SKM-1 (cell line): Measurements from ENCODE around the gene CRTC1.

Experiments
- DNase-seq: peaks from one replicate; lab custom pipeline; 2025; ENCODE audit not compliant: unreplicated experiment; lab: John Stamatoyannopoulos, UW

CRTC1 gene

GRCh38 chr19:18683109-18683957 lies at the start of gene CRTC1:
CRTC1 (plus strand) TSS chr19:18683680; CDS start chr19:18683703, 23 bp downstream.
- peak; percentile 80 for DNase-seq

DNA sequence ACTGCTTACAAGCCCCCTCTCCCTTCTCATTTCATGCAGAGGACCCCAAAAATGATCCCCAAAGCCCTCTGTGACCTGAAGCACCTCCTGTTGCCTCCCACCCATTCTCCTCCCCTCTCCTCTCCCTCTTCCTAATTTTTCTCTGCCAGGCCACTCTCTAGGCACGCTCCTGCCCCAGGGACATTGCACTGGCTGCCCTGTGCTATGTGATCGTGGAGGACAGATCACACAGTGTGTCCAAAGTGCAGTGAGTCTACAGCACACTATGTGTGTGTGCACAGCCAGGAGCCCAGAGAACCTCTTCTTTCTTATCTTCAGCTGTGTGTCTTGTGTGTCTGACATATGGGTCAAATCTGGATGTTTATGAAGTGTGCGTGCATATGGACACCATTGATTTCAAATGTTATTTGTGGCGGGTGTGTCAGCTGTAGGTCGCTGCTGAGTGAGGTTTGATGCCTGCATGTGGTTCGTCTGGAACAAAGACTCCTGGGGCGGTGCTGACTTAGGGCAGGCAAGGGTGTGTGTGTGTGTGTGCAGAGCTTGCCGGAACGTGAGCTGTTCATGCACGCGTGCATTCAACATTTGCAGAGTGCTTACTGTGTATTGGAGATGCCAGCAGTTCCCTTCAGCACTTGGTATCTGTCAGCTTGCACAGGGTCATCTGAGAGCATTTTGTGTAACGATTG lies 48.7 kb upstream of the CRTC1 start:
- no peak for DNase-seq

DNA sequence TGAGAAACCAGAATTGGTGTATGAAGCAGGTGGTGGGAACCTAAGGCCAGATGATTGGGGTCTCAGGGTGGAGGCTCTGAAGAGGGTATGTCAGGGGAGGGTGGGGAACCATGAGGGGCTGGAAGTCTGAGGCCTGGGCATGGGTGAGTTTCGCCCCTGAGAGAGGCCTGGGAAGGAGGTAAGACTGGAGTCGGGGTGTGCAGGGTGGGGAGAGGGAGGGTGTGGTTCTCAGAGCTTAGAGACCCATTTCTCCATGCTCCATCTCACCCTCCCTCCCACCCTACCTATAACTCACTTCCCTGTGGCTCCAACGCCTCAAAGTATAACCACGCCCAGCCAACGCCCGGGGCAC lies 47.7 kb upstream of the CRTC1 start:
- DNase-seq, result no peak

DNA sequence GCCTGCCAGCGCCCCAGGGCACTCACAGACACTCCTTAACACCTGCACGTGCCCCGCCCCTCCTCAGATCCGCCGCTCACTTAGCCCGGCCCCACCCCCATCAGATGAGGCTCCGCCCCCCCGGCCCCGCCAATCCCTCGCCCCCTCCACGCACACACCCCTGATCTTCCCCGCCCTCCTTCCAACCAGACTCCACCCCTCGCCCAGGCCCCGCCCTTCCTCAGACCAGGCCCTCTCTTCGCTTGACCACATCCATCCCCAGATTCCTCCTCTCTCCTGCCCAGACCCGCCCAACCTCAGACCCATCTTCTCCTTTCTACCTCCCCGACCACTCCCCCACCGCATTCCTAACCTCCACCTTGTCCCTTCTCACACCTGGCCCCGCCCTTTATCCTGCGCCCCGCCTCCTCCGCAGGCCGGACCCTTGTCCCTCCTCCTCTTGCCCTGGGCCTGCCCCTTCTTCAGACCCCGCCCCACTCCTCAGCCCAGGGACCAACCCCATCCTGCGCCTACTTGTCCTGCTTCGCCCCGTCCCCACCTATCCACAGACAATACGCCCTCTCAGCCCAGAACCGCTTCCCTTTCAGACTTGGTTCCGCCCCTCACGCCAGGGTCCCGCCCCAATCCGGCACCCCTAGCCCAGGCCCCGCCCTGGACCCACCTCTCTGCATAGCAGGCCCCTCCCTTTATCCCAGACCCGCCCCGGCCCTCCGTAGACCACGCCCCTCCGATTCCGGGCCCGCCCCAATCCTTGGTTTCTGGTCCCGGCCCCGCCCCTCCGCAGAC lies 47.1 kb upstream of the CRTC1 start:
- peak; percentile 95 for DNase-seq

DNA sequence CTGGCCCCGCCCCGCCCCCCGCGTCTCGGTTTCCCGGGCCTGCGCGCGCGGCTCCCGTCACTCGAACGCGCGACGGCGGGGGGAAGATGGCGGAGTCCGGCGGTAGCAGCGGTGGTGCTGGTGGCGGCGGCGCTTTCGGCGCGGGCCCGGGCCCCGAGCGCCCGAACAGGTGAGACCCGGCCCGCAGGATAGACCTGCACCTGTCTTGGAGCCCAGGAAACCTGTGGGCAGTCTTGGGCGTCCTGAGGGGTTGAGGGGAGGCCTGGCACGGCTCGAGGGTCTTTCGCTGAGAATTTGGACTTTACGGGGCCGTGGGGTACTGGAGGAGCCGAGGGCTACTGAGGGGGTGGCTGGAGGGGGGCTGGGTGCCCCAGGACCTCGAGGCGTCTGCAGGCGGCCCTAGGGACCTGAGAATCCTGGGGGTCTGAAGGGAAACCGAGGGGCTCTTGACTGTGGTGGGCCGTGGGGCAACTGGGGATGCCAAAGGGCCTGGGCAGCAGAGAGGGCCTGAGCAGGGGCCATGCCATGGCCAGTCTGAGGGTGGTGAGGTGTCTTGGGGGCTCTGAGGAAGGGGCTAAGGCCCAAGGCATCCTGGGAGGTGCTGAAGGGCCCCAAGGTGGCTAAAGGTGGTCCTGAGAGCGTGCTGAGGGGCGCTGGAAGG lies 46.4 kb upstream of the CRTC1 start, which contains the start of gene KLHL26:
TSS of gene KLHL26 (plus strand) at position 60 of the 661 bp plus-strand sequence. CDS start at position 87, 27 bp downstream.
- DNase-seq, result no peak

- no peak for DNase-seq
Observed at GRCh38 chr19:18637673-18638630, 45.5 kb upstream of the CRTC1 start.

- no peak for DNase-seq
Observed at GRCh38 chr19:18639706-18640243, 43.7 kb upstream of the CRTC1 start.

DNA sequence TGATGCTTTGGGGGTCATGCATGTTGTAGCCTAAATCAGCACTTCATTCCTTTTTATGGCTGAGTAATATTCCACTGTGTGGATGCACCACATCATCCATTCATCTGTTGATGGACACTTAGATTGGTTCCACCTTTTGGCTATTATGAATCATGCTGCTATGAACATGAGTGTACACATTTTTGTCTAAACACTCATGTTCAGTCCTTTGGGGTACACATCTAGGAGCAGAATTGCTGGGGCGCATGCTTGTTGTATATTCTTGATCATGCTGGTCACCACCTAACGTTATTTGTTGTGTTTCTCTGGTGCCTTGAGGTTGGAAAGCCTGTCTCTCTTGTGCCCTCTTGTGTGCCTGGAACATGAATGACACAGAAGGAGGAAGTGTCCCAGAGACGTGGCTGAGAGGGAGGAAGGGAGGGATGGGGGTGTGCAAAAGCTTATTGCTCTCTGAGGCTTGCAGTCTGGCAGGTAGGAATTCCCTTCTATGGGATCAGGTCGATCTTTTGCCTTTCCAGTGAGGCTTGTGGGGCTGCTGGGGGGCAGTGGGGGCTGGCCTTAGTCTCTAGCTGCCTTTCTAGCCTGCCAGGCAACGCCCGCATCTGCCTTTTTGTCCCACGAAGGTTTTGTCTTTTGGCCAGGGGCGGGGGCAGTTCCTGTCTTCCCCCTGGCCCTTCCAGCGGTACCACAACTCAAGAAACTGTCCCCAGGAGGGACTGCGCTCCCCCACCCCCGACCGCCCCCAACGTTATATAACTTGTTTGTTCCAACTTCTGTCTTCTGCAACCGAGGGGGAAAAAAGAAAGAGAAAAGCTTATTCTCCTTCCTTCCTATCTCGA lies 39.1 kb upstream of the CRTC1 start:
- peak; percentile 54 for DNase-seq

- no peak for DNase-seq
Observed at GRCh38 chr19:18645035-18645511, 38.4 kb upstream of the CRTC1 start.

DNA sequence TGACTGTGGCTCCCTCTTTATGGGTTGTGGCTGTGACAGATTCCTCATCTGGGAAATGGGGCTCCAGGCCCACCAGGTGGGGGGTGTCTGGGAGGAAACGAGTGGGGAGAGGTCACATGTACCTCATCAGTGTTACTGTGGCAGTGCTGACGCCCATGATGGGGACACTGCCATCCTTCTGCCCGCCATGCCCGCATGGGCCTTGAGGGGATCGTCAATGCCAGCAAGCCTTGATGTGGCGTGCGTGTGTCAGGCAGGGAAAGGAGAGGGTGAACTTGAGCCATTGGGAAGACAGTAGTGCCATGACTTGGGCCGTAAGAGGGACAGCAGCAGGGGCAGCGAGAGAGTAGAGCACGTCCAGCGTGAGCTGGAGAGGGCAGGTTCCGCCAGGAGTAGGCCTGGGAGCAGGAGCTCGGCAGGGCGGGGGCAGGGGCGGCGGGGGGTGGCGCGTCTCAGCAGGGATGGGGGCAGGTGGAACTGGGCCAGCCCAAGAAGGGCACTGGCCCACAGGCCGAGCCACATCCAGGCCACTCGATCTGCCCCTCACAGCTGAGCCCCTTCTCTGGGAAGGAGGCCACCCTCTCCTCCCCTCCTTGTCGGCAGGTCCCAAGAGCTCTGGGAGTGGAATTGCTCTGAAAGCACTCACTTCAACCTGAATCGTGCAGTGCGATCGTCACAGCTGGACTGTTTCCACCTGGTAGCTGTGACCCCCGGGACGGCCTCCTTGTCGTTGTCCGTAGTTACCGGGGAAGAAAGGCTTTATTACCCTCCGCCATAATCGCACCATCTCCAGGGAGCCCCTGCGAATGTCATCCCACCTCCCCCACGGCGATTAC lies 36.7 kb upstream of the CRTC1 start:
- DNase-seq, result no peak

- DNase-seq, result no peak
Observed at GRCh38 chr19:18647371-18647767, 36.1 kb upstream of the CRTC1 start.

- no peak for DNase-seq
Observed at GRCh38 chr19:18647807-18648206, 35.7 kb upstream of the CRTC1 start.

DNA sequence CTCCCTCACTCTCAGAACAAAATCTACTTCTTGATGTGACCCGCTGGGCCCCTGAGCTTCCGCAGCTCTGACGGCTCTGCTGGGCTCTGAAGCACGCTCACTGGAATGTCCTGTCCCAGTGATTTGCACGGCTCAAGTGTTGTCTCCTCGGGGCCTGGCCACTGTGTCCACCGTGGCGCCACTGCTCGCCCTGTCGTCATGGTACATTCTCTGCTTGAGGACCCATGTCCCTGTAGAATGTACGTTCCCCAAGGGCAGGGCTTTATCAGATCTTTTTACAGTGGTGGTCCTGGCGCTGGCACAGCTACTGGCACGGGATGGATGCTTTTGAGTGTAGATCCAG lies 34.5 kb upstream of the CRTC1 start:
- DNase-seq, result no peak

- DNase-seq, result no peak
Observed at GRCh38 chr19:18649371-18650020, 34.0 kb upstream of the CRTC1 start.

DNA sequence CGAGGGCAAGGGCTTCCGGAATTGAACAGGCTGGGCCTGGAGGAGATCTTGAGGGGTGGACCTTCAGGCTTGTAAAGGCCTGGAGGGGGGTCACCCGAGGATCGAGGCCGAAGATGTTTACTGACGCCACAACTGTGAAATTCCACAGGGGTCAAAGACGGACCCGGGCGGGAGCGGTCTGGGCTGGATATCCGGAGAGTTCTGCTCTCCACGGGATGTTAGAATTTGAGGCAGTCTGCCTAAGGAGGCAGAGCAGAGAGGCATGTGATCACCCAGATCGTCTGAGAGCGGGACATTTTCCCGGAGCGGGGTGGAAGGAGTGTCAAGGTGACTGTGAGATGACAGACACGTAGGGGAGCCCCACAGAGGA lies 33.5 kb upstream of the CRTC1 start:
- no peak for DNase-seq

- DNase-seq, result no peak
Observed at GRCh38 chr19:18650468-18651041, 32.9 kb upstream of the CRTC1 start.

GRCh38 chr19:18651300-18651699 lies 32.2 kb upstream of the CRTC1 start:
- DNase-seq, result no peak
